ENCODE data around the gene BNIP5. TPM values are rescaled to one million over a fixed set of nuclear protein-coding genes. Genes with fewer than 3 reads are reported as not detected.

The BNIP5 gene
- total and polyA plus RNA-seq, 10 donors = 0.05 TPM; not detected in 9

- DNase-seq = no peak
- H3K4me1 ChIP-seq = no peaks in the 10 kb centered on the region
- no peak for TF ChIP-seq CTCF (IDR thresholded peaks at IDR 0.05 in 8 of 11, conservative IDR thresholded peaks at IDR 0.05 in 3 of 11)
- no peak for TF ChIP-seq POLR2AphosphoS5 (IDR thresholded peaks at IDR 0.05)
- TF ChIP-seq POLR2A (IDR thresholded peaks at IDR 0.05) = no peak
- H3K27me3 ChIP-seq (replicated peaks in 1 of 7) = peaks cover 0 to 22% (median 0%) of the 10 kb centered on the region in 7 donors
- H3K27ac ChIP-seq = no peak overlapping the region
- H3K9me3 ChIP-seq = peaks cover 0 to 21% (median 12%) of the 10 kb centered on the region in 8 donors
- H3K4me3 ChIP-seq = no peak overlapping the region
- 91 to 95% (median 94%) methylated on average over 13 of the region's 13 CpGs for WGBS, 5 donors
- intact Hi-C loops (cut with DNase I; ENCODE audit: low total_unique reads) = no loop called here
- no peaks in the 10 kb centered on the region for H3K36me3 ChIP-seq
Measured at GRCh38 chr6:36266913-36267644, 69.6 kb downstream of the BNIP5 start.

Other genes with a start within 250 kb of the BNIP5 start
- gene MAPK13, start 206.4 kb downstream of the BNIP5 start, total RNA-seq = 10 to 100 TPM; 13.5 to 30.0 (median 21.2) TPM
- 10 to 100 TPM in 2 of 3 donors, 1 to 10 TPM in 1; 6.2 to 12.4 (median 11.9) TPM for gene MAPK13, start 206.4 kb downstream of the BNIP5 start, polyA plus RNA-seq
- 10 to 100 TPM; 30.8 to 42.7 (median 33.0) TPM for gene BRPF3, start 140.1 kb downstream of the BNIP5 start, total RNA-seq
- gene BRPF3, start 140.1 kb downstream of the BNIP5 start, polyA plus RNA-seq = 1 to 10 TPM; 2.4 to 7.5 (median 3.2) TPM
- 1 to 10 TPM in 5 of 7 donors, under 1 TPM in 2; 0.52 to 3.7 (median 1.1) TPM for gene PNPLA1, start 66.8 kb downstream of the BNIP5 start, total RNA-seq
- gene PNPLA1, start 66.8 kb downstream of the BNIP5 start, polyA plus RNA-seq = under 1 TPM; 0.05 to 0.38 (median 0.13) TPM
- 1 to 10 TPM in 6 of 7 donors, under 1 TPM in 1; 0.51 to 3.2 (median 1.9) TPM for gene ETV7, start 50.8 kb upstream of the BNIP5 start, total RNA-seq
- gene ETV7, start 50.8 kb upstream of the BNIP5 start, polyA plus RNA-seq = 1 to 10 TPM; 1.6 to 4.5 (median 2.1) TPM
- under 1 TPM in 1 of 7 donors, not detected in 6; 0.49 TPM for gene PXT1, start 106.0 kb upstream of the BNIP5 start, total RNA-seq
- gene PXT1, start 106.0 kb upstream of the BNIP5 start, polyA plus RNA-seq = not detected
- gene KCTD20, start 106.1 kb upstream of the BNIP5 start, total RNA-seq = 10 to 100 TPM; 45.5 to 65.9 (median 61.9) TPM
- gene KCTD20, start 106.1 kb upstream of the BNIP5 start, polyA plus RNA-seq = 10 to 100 TPM; 12.8 to 26.6 (median 14.5) TPM
- gene STK38, start 210.6 kb upstream of the BNIP5 start, total RNA-seq = 10 to 100 TPM; 30.5 to 51.8 (median 38.7) TPM
- 10 to 100 TPM; 16.4 to 26.6 (median 19.6) TPM for gene STK38, start 210.6 kb upstream of the BNIP5 start, polyA plus RNA-seq

Measured in spleen (tissue), 11 donors.